Ishikawa (cell line): ENCODE data around the gene ILDR2.
A peak's percentile ranks its signal among the peaks of the same experiment; 100 is the strongest.

Experiments
- CEBPB ChIP-seq: IDR thresholded peaks from 2 replicates; pipeline ENCODE4 v1.6.1; 2012
- CREB1 ChIP-seq: IDR thresholded peaks from 2 replicates; pipeline ENCODE4 v1.6.1; 2012; ENCODE audit warnings: low read depth
- EGR1 ChIP-seq: IDR thresholded peaks from 2 replicates; pipeline ENCODE4 v1.6.1; 2012
- EP300 ChIP-seq: IDR thresholded peaks from 2 replicates; pipeline ENCODE4 v1.6.1; 2012; ENCODE audit warnings: borderline replicate concordance
- FOXM1 ChIP-seq: IDR thresholded peaks from 2 replicates; pipeline ENCODE4 v1.6.1; 2012; ENCODE audit warnings: low read depth, borderline replicate concordance
- MAX ChIP-seq: IDR thresholded peaks from 2 replicates; pipeline ENCODE4 v1.6.1; 2012
- NFIC ChIP-seq: IDR thresholded peaks from 2 replicates; pipeline ENCODE4 v1.6.1; 2012
- RAD21 ChIP-seq: IDR thresholded peaks from 2 replicates; pipeline ENCODE4 v1.6.1; 2012; ENCODE audit warnings: low read depth
- TAF1 ChIP-seq: IDR thresholded peaks from 2 replicates; pipeline ENCODE4 v1.6.1; 2012; ENCODE audit warnings: low read depth, mild to moderate bottlenecking
- TCF12 ChIP-seq: IDR thresholded peaks from 2 replicates; pipeline ENCODE4 v1.6.1; 2012; ENCODE audit warnings: low read depth
- TEAD4 ChIP-seq: IDR thresholded peaks from 2 replicates; pipeline ENCODE4 v1.6.1; 2012
- USF1 ChIP-seq: IDR thresholded peaks from 2 replicates; pipeline ENCODE4 v1.6.1; 2012
- YY1 ChIP-seq: IDR thresholded peaks from 2 replicates; pipeline ENCODE4 v1.6.1; 2012; ENCODE audit warnings: low read depth
- ZBTB7A ChIP-seq: IDR thresholded peaks from 2 replicates; pipeline ENCODE4 v1.6.1; 2012; ENCODE audit warnings: low read depth
- TF ChIP-seq, protein P1 (sequence below): IDR thresholded peaks from 2 replicates; pipeline ENCODE4 v1.6.1; 2012; ENCODE audit warnings: low read depth, mild to moderate bottlenecking

Gene ILDR2

DNA sequence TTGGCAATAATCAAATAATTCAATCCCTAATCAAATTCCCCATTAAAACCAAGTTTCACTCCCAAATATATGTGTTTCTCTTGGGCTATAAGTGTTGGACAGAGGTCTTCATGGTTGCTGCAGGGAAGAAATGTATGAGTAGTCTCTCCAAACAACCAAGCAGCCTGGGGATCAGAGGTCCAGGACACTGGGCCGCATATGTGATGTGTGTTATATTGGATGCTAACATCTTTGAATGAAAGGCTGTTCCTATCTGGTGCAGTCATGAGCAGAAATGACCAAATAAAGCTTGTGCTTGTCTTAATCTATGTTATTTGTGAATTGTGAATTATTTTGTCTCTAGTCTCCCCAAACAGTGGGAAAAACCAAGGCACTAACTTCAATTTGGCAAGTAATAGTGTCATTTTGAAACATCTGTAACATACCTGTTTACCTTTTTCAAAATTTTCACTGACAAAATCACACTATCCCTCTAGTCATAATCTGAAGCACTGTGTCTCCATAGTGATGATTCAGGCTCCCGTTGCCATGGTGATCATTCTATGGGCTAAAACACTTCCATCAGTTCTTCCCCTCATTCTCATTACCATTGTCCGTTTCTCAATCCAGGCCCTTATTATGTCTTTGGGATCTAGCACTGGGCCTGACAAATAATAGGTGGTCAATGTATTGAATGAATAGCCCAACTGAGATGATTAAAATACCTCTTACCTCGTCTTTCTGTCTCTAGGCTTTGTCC, 86.8 kb downstream of the ILDR2 start:
- TF ChIP-seq TEAD4 (no peak), CEBPB (no peak), USF1 (no peak), NFIC (no peak), TAF1 (no peak), FOXM1 (no peak)
- TF ChIP-seq, protein P1, sequence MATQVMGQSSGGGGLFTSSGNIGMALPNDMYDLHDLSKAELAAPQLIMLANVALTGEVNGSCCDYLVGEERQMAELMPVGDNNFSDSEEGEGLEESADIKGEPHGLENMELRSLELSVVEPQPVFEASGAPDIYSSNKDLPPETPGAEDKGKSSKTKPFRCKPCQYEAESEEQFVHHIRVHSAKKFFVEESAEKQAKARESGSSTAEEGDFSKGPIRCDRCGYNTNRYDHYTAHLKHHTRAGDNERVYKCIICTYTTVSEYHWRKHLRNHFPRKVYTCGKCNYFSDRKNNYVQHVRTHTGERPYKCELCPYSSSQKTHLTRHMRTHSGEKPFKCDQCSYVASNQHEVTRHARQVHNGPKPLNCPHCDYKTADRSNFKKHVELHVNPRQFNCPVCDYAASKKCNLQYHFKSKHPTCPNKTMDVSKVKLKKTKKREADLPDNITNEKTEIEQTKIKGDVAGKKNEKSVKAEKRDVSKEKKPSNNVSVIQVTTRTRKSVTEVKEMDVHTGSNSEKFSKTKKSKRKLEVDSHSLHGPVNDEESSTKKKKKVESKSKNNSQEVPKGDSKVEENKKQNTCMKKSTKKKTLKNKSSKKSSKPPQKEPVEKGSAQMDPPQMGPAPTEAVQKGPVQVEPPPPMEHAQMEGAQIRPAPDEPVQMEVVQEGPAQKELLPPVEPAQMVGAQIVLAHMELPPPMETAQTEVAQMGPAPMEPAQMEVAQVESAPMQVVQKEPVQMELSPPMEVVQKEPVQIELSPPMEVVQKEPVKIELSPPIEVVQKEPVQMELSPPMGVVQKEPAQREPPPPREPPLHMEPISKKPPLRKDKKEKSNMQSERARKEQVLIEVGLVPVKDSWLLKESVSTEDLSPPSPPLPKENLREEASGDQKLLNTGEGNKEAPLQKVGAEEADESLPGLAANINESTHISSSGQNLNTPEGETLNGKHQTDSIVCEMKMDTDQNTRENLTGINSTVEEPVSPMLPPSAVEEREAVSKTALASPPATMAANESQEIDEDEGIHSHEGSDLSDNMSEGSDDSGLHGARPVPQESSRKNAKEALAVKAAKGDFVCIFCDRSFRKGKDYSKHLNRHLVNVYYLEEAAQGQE = no peak

GRCh38 chr1:166884971-166885370, 90.4 kb downstream of the ILDR2 start:
- TF ChIP-seq RAD21 (no peak), FOXM1 (no peak), YY1 (no peak)

GRCh38 chr1:166884040-166884642, 91.2 kb downstream of the ILDR2 start:
- TF ChIP-seq TEAD4 = no peak
- TF ChIP-seq MAX = no peak
- no peak for TF ChIP-seq RAD21
- no peak for TF ChIP-seq CREB1
- TF ChIP-seq USF1 = no peak
- no peak for TF ChIP-seq YY1
- TF ChIP-seq NFIC = no peak
- TF ChIP-seq CEBPB = no peak
- TF ChIP-seq, protein P1 = no peak
- TF ChIP-seq FOXM1 = no peak
- no peak for TF ChIP-seq TAF1
- TF ChIP-seq TCF12 = no peak

DNA sequence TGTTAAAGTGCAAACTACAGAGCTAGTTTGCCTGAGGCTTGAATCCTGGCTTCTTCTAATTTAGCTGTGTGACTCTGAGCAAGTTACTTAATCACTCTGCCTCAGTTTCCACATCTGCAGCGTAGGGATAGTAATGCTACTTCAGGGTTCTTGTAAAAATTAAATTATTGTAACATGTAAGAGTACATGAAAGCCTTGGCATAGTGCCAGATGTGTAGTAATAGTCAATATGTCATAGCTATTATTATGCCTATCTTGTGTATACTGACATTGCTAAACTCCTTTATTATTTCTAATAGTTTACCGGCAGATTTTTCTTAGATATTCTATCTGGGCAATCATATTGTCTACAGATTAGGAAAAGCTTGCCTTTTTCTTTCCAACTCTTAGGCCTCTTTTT, 92.4 kb downstream of the ILDR2 start:
- peak; percentile 50; the same call in 1 of the 2 replicates for TF ChIP-seq NFIC
- TF ChIP-seq, protein P1 = no peak

DNA sequence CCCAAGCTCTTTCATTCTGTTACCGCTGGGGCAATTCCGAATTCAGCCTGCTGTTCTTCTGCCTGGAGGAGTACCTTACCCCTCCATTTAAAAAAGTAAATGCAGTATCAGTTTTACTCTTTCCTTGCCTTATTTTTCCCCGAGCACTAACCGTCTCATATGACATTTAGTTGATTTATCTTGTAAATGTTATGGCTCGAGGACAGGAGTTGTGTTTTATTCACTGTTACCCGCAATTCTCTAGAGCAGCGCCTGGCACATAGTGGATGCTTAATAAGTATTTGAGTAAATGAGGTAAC, 98.9 kb downstream of the ILDR2 start:
- no peak for TF ChIP-seq TCF12
- TF ChIP-seq EGR1 = no peak
- no peak for TF ChIP-seq RAD21
- TF ChIP-seq TEAD4 = no peak
- TF ChIP-seq USF1 = no peak
- no peak for TF ChIP-seq TAF1
- TF ChIP-seq CREB1 = no peak
- TF ChIP-seq YY1 = no peak
- no peak for TF ChIP-seq CEBPB
- TF ChIP-seq EP300 = no peak
- TF ChIP-seq MAX = no peak
- TF ChIP-seq, protein P1 = no peak
- no peak for TF ChIP-seq FOXM1
- no peak for TF ChIP-seq ZBTB7A
- no peak for TF ChIP-seq NFIC
